ENCODE results near the gene DMAC1. TPM values are rescaled to one million over a fixed set of nuclear protein-coding genes. Genes with fewer than 3 reads are reported as not detected.

DMAC1 gene
- total RNA-seq, 2 donors from 2014 or later, result 8.0 to 9.6 TPM

- H3K4me1 ChIP-seq, result no peaks in the 10 kb centered on the region
- no peaks in the 10 kb centered on the region for H3K9me3 ChIP-seq
- H3K36me3 ChIP-seq (replicated peaks in 1 of 2; ENCODE audit: insufficient read depth in 1 of 2, low read depth in 2 of 2), result no peaks in the 10 kb centered on the region
- no peaks in the 10 kb centered on the region for H3K27me3 ChIP-seq
- no peak for TF ChIP-seq CTCF (IDR thresholded peaks at IDR 0.05)
- TF ChIP-seq POLR2A (IDR thresholded peaks at IDR 0.05), result no peak
- H3K4me3 ChIP-seq, result no peak overlapping the region
- WGBS, 2 donors, result 13 to 20% methylated on average over 2 of the region's 2 CpGs
- ATAC-seq (no peak), DNase-seq (no peak)
- H3K27ac ChIP-seq, result no peak overlapping the region
- intact Hi-C loops (cut with DNase I), result no loop called here
Observed at GRCh38 chr9:7834531-7834930, 35.0 kb upstream of the DMAC1 start.

- Histone ChIP-seq H3K4me3 (no peak overlapping the region), H3K27me3 (no peaks in the 10 kb centered on the region), H3K4me1 (no peaks in the 10 kb centered on the region), H3K9me3 (no peaks in the 10 kb centered on the region), H3K36me3 (replicated peaks in 1 of 2; ENCODE audit: insufficient read depth in 1 of 2, low read depth in 2 of 2) (no peaks in the 10 kb centered on the region), H3K27ac (no peak overlapping the region)
- TF ChIP-seq CTCF (IDR thresholded peaks at IDR 0.05) (no peak), POLR2A (IDR thresholded peaks at IDR 0.05) (no peak)
- intact Hi-C loops (cut with DNase I), result no loop called here
- 25 to 80% methylated on average over 1 of the region's 1 CpG for WGBS, 2 donors
- DNase-seq (peak in 1 of 4 donors; percentile 5), ATAC-seq (no peak)
Observed at GRCh38 chr9:7828334-7828733, 28.8 kb upstream of the DMAC1 start.

GRCh38 chr9:7827792-7828191, 28.2 kb upstream of the DMAC1 start:
- H3K9me3 ChIP-seq, result no peaks in the 10 kb centered on the region
- no peaks in the 10 kb centered on the region for H3K36me3 ChIP-seq (replicated peaks in 1 of 2; ENCODE audit: insufficient read depth in 1 of 2, low read depth in 2 of 2)
- H3K4me1 ChIP-seq, result no peaks in the 10 kb centered on the region
- ATAC-seq, result no peak
- DNase-seq, result no peak
- H3K4me3 ChIP-seq, result no peak overlapping the region
- 70 to 80% methylated on average over 3 of the region's 3 CpGs for WGBS, 2 donors
- no peak overlapping the region for H3K27ac ChIP-seq
- H3K27me3 ChIP-seq, result no peaks in the 10 kb centered on the region
- intact Hi-C loops (cut with DNase I), result no loop called here
- TF ChIP-seq CTCF (IDR thresholded peaks at IDR 0.05), result no peak
- TF ChIP-seq POLR2A (IDR thresholded peaks at IDR 0.05), result no peak

- Histone ChIP-seq H3K4me1 (no peaks in the 10 kb centered on the region), H3K4me3 (no peak overlapping the region), H3K36me3 (replicated peaks in 1 of 2; ENCODE audit: insufficient read depth in 1 of 2, low read depth in 2 of 2) (no peaks in the 10 kb centered on the region), H3K9me3 (no peaks in the 10 kb centered on the region), H3K27me3 (no peaks in the 10 kb centered on the region), H3K27ac (no peak overlapping the region)
- intact Hi-C loops (cut with DNase I), result no loop called here
- no peak for TF ChIP-seq POLR2A (IDR thresholded peaks at IDR 0.05)
- no peak for TF ChIP-seq CTCF (IDR thresholded peaks at IDR 0.05)
- DNase-seq (no peak), ATAC-seq (no peak)
- WGBS, 2 donors, result 47 to 54% methylated on average over 2 of the region's 2 CpGs
Observed at GRCh38 chr9:7827056-7827455, 27.5 kb upstream of the DMAC1 start.

GRCh38 chr9:7823651-7824050, 24.1 kb upstream of the DMAC1 start:
- no peaks in the 10 kb centered on the region for H3K4me1 ChIP-seq
- H3K9me3 ChIP-seq, result no peaks in the 10 kb centered on the region
- intact Hi-C loops (cut with DNase I), result no loop called here
- no peaks in the 10 kb centered on the region for H3K36me3 ChIP-seq (replicated peaks in 1 of 2; ENCODE audit: insufficient read depth in 1 of 2, low read depth in 2 of 2)
- H3K4me3 ChIP-seq, result no peak overlapping the region
- no peak overlapping the region for H3K27ac ChIP-seq
- DNase-seq, result no peak
- H3K27me3 ChIP-seq, result no peaks in the 10 kb centered on the region
- ATAC-seq, result no peak
- 82 to 85% methylated on average over 5 of the region's 5 CpGs for WGBS, 2 donors
- TF ChIP-seq POLR2A (IDR thresholded peaks at IDR 0.05) (no peak), CTCF (IDR thresholded peaks at IDR 0.05) (no peak)

All from body of pancreas (tissue), 4 donors.